PFSK-1 (cell line): ENCODE data around the gene GET4.

ENCODE experiments used
- FOXP2 ChIP-seq: optimal IDR thresholded peaks from 2 replicates; pipeline ENCODE3; 2011; ENCODE audit warnings: borderline replicate concordance, control low read depth, inconsistent platforms; ENCODE audit not compliant: insufficient read depth; ENCODE audit errors: extremely low read length, extremely low read depth
- POLR2AphosphoS5 ChIP-seq: IDR thresholded peaks from 2 replicates; pipeline ENCODE4 v1.6.1; 2012; ENCODE audit warnings: low read depth, mild to moderate bottlenecking, control low read depth, low read length, moderate library complexity
- REST ChIP-seq, 2 experiments: IDR thresholded peaks; 2 replicates each; pipeline versions ENCODE4 v1.6.1 to v1.8.0; 2011 to 2012; ENCODE audit warnings: low read depth in 2 of 2, low read length in 2 of 2, control low read depth in 1 of 2, inconsistent platforms in 1 of 2, mild to moderate bottlenecking in 1 of 2, moderate library complexity in 1 of 2; ENCODE audit not compliant: insufficient read depth in 1 of 2
- SIN3A ChIP-seq: IDR thresholded peaks from 2 replicates; pipeline ENCODE4 v1.6.1; 2012; ENCODE audit warnings: mild to moderate bottlenecking, low read length, moderate library complexity, borderline replicate concordance; ENCODE audit not compliant: insufficient read depth
- TAF1 ChIP-seq: IDR thresholded peaks from 2 replicates; pipeline ENCODE4 v1.6.1; 2012; ENCODE audit warnings: low read length, control low read depth, borderline replicate concordance; ENCODE audit not compliant: insufficient read depth

Gene GET4

GRCh38 chr7:939843-940242 is 63.5 kb downstream of the GET4 start:
- TF ChIP-seq POLR2AphosphoS5, result no peak
- no peak for TF ChIP-seq FOXP2
- TF ChIP-seq REST (IDR thresholded peaks at IDR 0.05; ENCODE audit: insufficient read depth in 1 of 2, low read depth in 2 of 2, low read length in 2 of 2), result no peak
- no peak for TF ChIP-seq TAF1

GRCh38 chr7:940599-941408 is 64.5 kb downstream of the GET4 start:
- no peak for TF ChIP-seq REST (IDR thresholded peaks at IDR 0.05; ENCODE audit: insufficient read depth in 1 of 2, low read depth in 2 of 2, low read length in 2 of 2)
- TF ChIP-seq FOXP2, result no peak
- TF ChIP-seq TAF1, result no peak
- no peak for TF ChIP-seq SIN3A
- TF ChIP-seq POLR2AphosphoS5, result no peak

GRCh38 chr7:944744-945143 is 68.4 kb downstream of the GET4 start:
- TF ChIP-seq TAF1 (no peak), FOXP2 (no peak), POLR2AphosphoS5 (no peak), REST (IDR thresholded peaks at IDR 0.05; ENCODE audit: insufficient read depth in 1 of 2, low read depth in 2 of 2, low read length in 2 of 2) (no peak), SIN3A (no peak)

GRCh38 chr7:945147-945555 is 68.8 kb downstream of the GET4 start:
- TF ChIP-seq REST (IDR thresholded peaks at IDR 0.05; ENCODE audit: insufficient read depth in 1 of 2, low read depth in 2 of 2, low read length in 2 of 2) (no peak), SIN3A (no peak), TAF1 (no peak), FOXP2 (no peak), POLR2AphosphoS5 (no peak)

GRCh38 chr7:945556-946255 is 69.4 kb downstream of the GET4 start:
- TF ChIP-seq SIN3A (no peak), POLR2AphosphoS5 (no peak), REST (IDR thresholded peaks at IDR 0.05; ENCODE audit: insufficient read depth in 1 of 2, low read depth in 2 of 2, low read length in 2 of 2) (no peak), TAF1 (no peak), FOXP2 (no peak)
